ENCODE measurements around the gene ALPI.
"Not testable (repeated sequence)": the region's sequence is repeated elsewhere in the genome, so short reads cannot be mapped to it uniquely, and the experiment has no call there.

The ALPI gene

DNA sequence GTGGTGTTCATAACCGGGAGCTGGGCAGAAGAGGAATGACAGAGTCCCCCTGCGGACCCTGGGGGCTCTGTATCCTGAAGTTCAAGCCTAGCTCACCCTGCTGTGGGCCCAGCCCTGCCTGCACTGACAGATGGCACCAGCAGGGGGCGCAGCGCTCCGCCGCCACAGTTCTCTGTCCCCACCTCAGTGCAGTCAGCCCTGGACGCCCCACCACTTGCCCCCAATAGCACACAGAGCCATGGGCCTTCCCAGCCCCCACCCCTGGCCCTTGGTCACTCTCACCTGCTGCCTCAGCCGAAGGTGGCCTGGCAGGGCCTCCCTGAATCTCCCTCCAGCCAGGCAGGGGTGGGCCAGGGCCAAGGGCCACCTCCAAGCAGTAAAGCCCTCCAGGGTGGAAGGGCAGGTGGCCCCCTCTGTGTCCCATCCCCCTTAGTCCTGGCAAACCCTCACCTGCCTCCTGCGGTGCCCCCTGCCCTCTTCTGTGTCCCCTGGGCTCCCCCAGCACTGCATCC lies 9.6 kb upstream of the ALPI start:
- not testable (repeated sequence) for H3K36me3 Mint-ChIP-seq, H3K9me3 Mint-ChIP-seq, H3K4me1 Mint-ChIP-seq, H3K4me3 Mint-ChIP-seq, H3K27me3 Mint-ChIP-seq, H3K27ac Mint-ChIP-seq

- no peaks in the 10 kb centered on the region for H3K9me3 Mint-ChIP-seq
- no peaks in the 10 kb centered on the region for H3K36me3 Mint-ChIP-seq
These were observed 8.8 kb upstream of the ALPI start for GRCh38 chr2:232447091-232447620.

DNA sequence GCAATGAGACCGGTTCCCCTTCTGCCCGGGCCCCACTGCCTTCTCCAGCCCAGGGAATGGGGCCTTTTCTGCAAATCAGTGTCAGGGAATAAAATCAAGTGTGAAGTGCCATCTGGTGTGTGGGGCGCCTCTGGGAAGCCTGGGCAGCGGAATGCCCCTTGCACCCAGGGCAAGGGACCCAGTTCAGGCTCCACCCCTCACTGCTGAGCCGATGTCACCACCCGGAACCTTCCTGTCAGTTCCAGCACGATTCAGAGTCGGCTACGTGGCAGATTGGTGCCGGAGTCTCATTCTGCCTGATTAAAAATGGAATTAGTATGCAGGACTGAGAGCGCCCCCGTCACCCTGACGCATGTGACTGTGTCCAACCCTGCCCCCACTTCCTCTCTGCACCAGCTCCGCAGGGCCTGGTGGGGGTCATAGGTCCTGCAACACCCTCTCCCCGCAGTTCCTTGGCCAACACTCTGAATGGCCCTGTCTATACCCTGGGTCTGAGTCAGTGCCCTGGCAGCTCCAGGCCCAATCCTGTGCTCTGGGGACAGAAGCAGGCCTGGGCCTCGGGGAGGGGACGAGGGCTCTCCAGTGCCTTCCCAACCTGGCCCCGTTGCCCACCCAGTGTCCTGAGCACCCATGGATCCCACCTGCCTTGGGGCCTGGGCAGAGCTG lies 8.2 kb upstream of the ALPI start:
- Mint-ChIP-seq H3K4me3 (no peak overlapping the region), H3K36me3 (no peaks in the 10 kb centered on the region), H3K27ac (no peak overlapping the region), H3K4me1 (no peaks in the 10 kb centered on the region), H3K27me3 (no peaks in the 10 kb centered on the region), H3K9me3 (no peaks in the 10 kb centered on the region)

More at GRCh38 chr2:232447091-232447620, 8.8 kb upstream of the ALPI start:
- no peaks in the 10 kb centered on the region for H3K4me1 Mint-ChIP-seq
- no peak overlapping the region for H3K27ac Mint-ChIP-seq
- no peaks in the 10 kb centered on the region for H3K27me3 Mint-ChIP-seq
- no peak overlapping the region for H3K4me3 Mint-ChIP-seq

GRCh38 chr2:232448304-232448690 lies 7.7 kb upstream of the ALPI start:
- Mint-ChIP-seq H3K4me3 (no peak overlapping the region), H3K27me3 (no peaks in the 10 kb centered on the region), H3K27ac (no peak overlapping the region), H3K9me3 (no peaks in the 10 kb centered on the region), H3K4me1 (no peaks in the 10 kb centered on the region), H3K36me3 (no peaks in the 10 kb centered on the region)

- Mint-ChIP-seq H3K36me3 (no peaks in the 10 kb centered on the region), H3K9me3 (no peaks in the 10 kb centered on the region), H3K4me1 (no peaks in the 10 kb centered on the region), H3K27ac (no peak overlapping the region), H3K27me3 (no peaks in the 10 kb centered on the region), H3K4me3 (no peak overlapping the region)
These were observed 6.0 kb upstream of the ALPI start for GRCh38 chr2:232449964-232450363.

- H3K27ac Mint-ChIP-seq, H3K27me3 Mint-ChIP-seq, H3K4me1 Mint-ChIP-seq, H3K4me3 Mint-ChIP-seq, H3K9me3 Mint-ChIP-seq, H3K36me3 Mint-ChIP-seq: not testable (repeated sequence)
These were observed 4.3 kb upstream of the ALPI start for GRCh38 chr2:232451645-232452044.

GRCh38 chr2:232454630-232455029 lies 1.3 kb upstream of the ALPI start:
- Mint-ChIP-seq H3K4me1 (no peaks in the 10 kb centered on the region), H3K9me3 (no peaks in the 10 kb centered on the region), H3K36me3 (no peaks in the 10 kb centered on the region), H3K27ac (no peak overlapping the region), H3K4me3 (no peak overlapping the region), H3K27me3 (peaks cover 4% of the 10 kb centered on the region)

- Mint-ChIP-seq H3K36me3 (no peaks in the 10 kb centered on the region), H3K9me3 (no peaks in the 10 kb centered on the region), H3K4me1 (no peaks in the 10 kb centered on the region), H3K27me3 (peaks cover 5% of the 10 kb centered on the region), H3K4me3 (no peak overlapping the region), H3K27ac (no peak overlapping the region)
These were observed 555 bp downstream of the ALPI start for GRCh38 chr2:232456296-232457120.

- Mint-ChIP-seq H3K27ac (no peak overlapping the region), H3K36me3 (no peaks in the 10 kb centered on the region), H3K9me3 (no peaks in the 10 kb centered on the region), H3K4me3 (no peak overlapping the region), H3K27me3 (peaks cover 5% of the 10 kb centered on the region), H3K4me1 (no peaks in the 10 kb centered on the region)
These were observed 1.4 kb downstream of the ALPI start for GRCh38 chr2:232457121-232458011.

DNA sequence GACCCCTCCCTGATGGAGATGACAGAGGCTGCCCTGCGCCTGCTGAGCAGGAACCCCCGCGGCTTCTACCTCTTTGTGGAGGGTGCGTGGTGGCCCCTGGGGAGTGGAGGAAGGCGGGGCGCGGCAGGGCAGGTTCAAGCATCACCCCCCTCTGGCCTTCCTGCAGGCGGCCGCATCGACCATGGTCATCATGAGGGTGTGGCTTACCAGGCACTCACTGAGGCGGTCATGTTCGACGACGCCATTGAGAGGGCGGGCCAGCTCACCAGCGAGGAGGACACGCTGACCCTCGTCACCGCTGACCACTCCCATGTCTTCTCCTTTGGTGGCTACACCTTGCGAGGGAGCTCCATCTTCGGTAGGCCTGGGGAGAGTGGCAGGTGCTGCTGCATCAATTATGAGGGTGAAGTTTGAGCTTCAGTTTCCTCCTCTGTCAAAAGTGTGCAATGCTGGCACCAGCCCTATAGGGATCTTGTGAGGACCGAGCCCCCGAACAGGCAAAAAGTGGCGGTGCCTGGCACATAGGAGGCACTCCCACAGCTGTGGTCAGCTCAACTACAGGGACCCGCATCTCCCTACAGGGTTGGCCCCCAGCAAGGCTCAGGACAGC lies 2.2 kb downstream of the ALPI start:
- Mint-ChIP-seq H3K27ac (no peak overlapping the region), H3K9me3 (no peaks in the 10 kb centered on the region), H3K4me1 (no peaks in the 10 kb centered on the region), H3K4me3 (no peak overlapping the region), H3K36me3 (no peaks in the 10 kb centered on the region), H3K27me3 (peaks cover 5% of the 10 kb centered on the region)

- no peaks in the 10 kb centered on the region for H3K36me3 Mint-ChIP-seq
- H3K4me1 Mint-ChIP-seq: no peaks in the 10 kb centered on the region
- H3K27ac Mint-ChIP-seq: no peak overlapping the region
- no peaks in the 10 kb centered on the region for H3K9me3 Mint-ChIP-seq
- peaks cover 5% of the 10 kb centered on the region for H3K27me3 Mint-ChIP-seq
- H3K4me3 Mint-ChIP-seq: no peak overlapping the region
These were observed 2.9 kb downstream of the ALPI start for GRCh38 chr2:232458661-232459418.

DNA sequence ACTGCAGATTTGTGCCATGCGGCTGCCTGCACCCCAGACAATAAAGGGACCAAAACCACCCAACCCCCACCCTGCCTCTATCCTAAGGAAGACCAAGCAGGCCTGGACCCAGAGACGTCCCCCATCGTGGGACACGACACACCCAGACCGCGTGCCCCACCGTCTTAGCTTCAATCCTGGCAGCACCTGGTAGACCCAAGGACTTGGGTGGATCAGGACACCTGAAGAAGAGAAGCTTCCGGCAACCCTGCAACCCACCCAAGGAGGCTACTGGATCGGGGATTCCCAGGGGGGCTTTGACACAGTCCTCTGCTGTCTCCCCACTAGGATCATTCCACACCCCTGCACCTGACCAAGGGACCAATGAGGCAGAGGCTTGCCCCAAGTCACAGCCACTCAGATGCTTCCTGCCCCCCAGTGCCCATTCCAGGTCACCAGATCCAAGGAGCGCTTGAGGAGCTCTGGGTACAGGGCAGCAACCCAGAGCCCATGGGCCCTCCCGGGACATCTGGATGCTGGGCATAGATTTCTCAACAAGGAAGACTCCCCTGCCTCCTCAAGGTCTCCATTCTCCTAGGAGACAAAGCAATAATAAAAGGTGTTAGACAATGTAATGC lies 3.6 kb downstream of the ALPI start:
- H3K9me3 Mint-ChIP-seq: no peaks in the 10 kb centered on the region
- no peaks in the 10 kb centered on the region for H3K4me1 Mint-ChIP-seq
- H3K27me3 Mint-ChIP-seq: peaks cover 5% of the 10 kb centered on the region

DNA sequence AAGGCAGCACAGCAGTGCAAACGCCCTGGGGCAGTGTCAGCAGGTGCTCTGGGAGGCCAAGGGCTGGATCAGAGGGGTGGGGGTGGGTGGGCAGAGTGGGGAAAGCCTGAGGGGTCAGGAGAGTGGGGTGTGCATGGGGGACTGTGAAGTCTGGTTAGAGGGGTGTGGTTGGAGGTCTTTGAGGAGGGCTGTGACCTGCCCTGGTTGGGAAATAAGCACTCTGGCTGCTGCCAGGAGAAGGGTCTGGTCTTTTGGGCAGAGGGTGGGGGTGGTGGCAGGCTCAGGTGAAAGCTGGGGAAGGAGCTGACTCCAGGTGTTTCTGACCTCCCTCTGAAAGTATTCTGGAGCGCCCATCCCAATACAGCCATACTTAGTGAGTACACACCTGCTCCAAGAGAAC lies 4.2 kb downstream of the ALPI start:
- Mint-ChIP-seq H3K9me3 (no peaks in the 10 kb centered on the region), H3K4me3 (no peak overlapping the region)

More for the DNA sequence above, 3.6 kb downstream of the ALPI start:
- Mint-ChIP-seq H3K36me3 (no peaks in the 10 kb centered on the region), H3K27ac (no peak overlapping the region), H3K4me3 (no peak overlapping the region)

More for the DNA sequence above, 4.2 kb downstream of the ALPI start:
- Mint-ChIP-seq H3K4me1 (no peaks in the 10 kb centered on the region), H3K27me3 (peaks cover 5% of the 10 kb centered on the region), H3K36me3 (no peaks in the 10 kb centered on the region), H3K27ac (no peak overlapping the region)
